HEK293 (cell line): Measurements from ENCODE around the gene LYSMD2.
A peak's percentile ranks its signal among the peaks of the same experiment; 100 is the strongest.

Experiments used
- CTCF ChIA-PET: fragments of 350-600 bp; formaldehyde crosslinking; extraction: SDS; loops from one replicate; lab custom pipeline; 2021; ENCODE audit warnings: antibody characterized with exemption; lab: Yijun Ruan, JAX
- POLR2A ChIA-PET: fragments of 300-600 bp; formaldehyde crosslinking; extraction: SDS; loops from one replicate; lab custom pipeline; 2020; ENCODE audit warnings: antibody characterized with exemption, inconsistent platforms; lab: Yijun Ruan, JAX
- H3K27ac ChIP-seq: fragments of 200-500 bp; sonication (Bioruptor generic); 2 replicates; pipeline ENCODE4 v1.5.1; 2014; ENCODE audit warnings: low read depth, low read length, control low read depth, inconsistent platforms; ENCODE audit errors: extremely low read depth
- H3K36me3 ChIP-seq, 2 experiments: fragments of 200-500 bp in 1 of 2; sonication (Bioruptor generic) in 1 of 2; 1 replicate in 1 of 2; 2 replicates in 1 of 2; pipeline ENCODE4 v1.5.1; 2014 to 2017; ENCODE audit warnings: inconsistent platforms in 2 of 2, low read length in 2 of 2; ENCODE audit not compliant: control insufficient read depth in 2 of 2, insufficient read depth in 1 of 2
- H3K4me1 ChIP-seq: fragments of 200-500 bp; sonication (Bioruptor generic); 2 replicates; pipeline ENCODE4 v1.5.1; 2014; ENCODE audit warnings: mild to moderate bottlenecking, low read length, inconsistent platforms; ENCODE audit not compliant: control insufficient read depth, insufficient read depth
- H3K4me3 ChIP-seq: 2 replicates; pipeline ENCODE4 v1.5.1; 2011; ENCODE audit warnings: low read depth, mild to moderate bottlenecking, control low read depth, low read length, moderate library complexity
- H3K9me3 ChIP-seq: fragments of 200-500 bp; sonication (Bioruptor generic); 2 replicates; pipeline ENCODE4 v1.5.1; 2014; ENCODE audit warnings: low read depth, low read length, inconsistent platforms; ENCODE audit not compliant: control insufficient read depth, insufficient read depth
- OVOL3 ChIP-seq: fragments of 450-650 bp; formaldehyde crosslinking; IDR thresholded peaks from 2 replicates; pipeline ENCODE4 v1.5.1; 2016; ENCODE audit warnings: missing biosample characterization, missing genetic modification characterization
- SETDB1 ChIP-seq: IDR thresholded peaks from one replicate; pipeline ENCODE4 v1.6.1; 2017; ENCODE audit warnings: mild to moderate bottlenecking, low read length, moderate library complexity, mixed read lengths; ENCODE audit not compliant: insufficient read length
- SP2 ChIP-seq: fragments of 450-650 bp; formaldehyde crosslinking; IDR thresholded peaks from 2 replicates; pipeline ENCODE4 v1.5.1; 2016; ENCODE audit warnings: missing biosample characterization, missing genetic modification characterization
- ZFHX2 ChIP-seq: fragments of 450-650 bp; formaldehyde crosslinking; conservative IDR thresholded peaks from 2 replicates; pipeline ENCODE4 v1.5.1; 2016; ENCODE audit warnings: missing biosample characterization, missing genetic modification characterization
- ZNF155 ChIP-seq: fragments of 450-650 bp; formaldehyde crosslinking; IDR thresholded peaks from 2 replicates; pipeline ENCODE4 v1.5.1; 2016; ENCODE audit warnings: missing biosample characterization, missing genetic modification characterization
- ZNF335 ChIP-seq: fragments of 450-650 bp; formaldehyde crosslinking; conservative IDR thresholded peaks from 2 replicates; pipeline ENCODE4 v1.5.1; 2016; ENCODE audit warnings: missing biosample characterization, missing genetic modification characterization
- ZNF558 ChIP-seq: fragments of 450-650 bp; formaldehyde crosslinking; IDR thresholded peaks from 2 replicates; pipeline ENCODE4 v1.5.1; 2016; ENCODE audit warnings: missing biosample characterization, missing genetic modification characterization
- ZNF624 ChIP-seq: fragments of 450-650 bp; formaldehyde crosslinking; IDR thresholded peaks from 2 replicates; pipeline ENCODE4 v1.5.1; 2017; ENCODE audit warnings: missing biosample characterization, missing genetic modification characterization
- TF ChIP-seq, protein P1 (sequence below): fragments of 450-650 bp; formaldehyde crosslinking; IDR thresholded peaks from 2 replicates; pipeline ENCODE4 v1.5.1; 2016; ENCODE audit warnings: missing biosample characterization, missing genetic modification characterization
- TF ChIP-seq, protein P2 (sequence below): fragments of 450-650 bp; formaldehyde crosslinking; IDR thresholded peaks from 2 replicates; pipeline ENCODE4 v1.5.1; 2016; ENCODE audit warnings: missing biosample characterization, missing genetic modification characterization
- TF ChIP-seq, protein P3 (sequence below): fragments of 450-650 bp; IDR thresholded peaks from 2 replicates; pipeline ENCODE4 v1.5.1; 2018; ENCODE audit warnings: missing biosample characterization, mild to moderate bottlenecking, missing genetic modification characterization
- TF ChIP-seq, protein P4 (sequence below): fragments of 450-650 bp; formaldehyde crosslinking; IDR thresholded peaks from 2 replicates; pipeline ENCODE4 v1.5.1; 2017; ENCODE audit warnings: missing biosample characterization, missing genetic modification characterization
- TF ChIP-seq, protein P5 (sequence below): fragments of 450-650 bp; formaldehyde crosslinking; IDR thresholded peaks from 2 replicates; pipeline ENCODE4 v1.5.1; 2016; ENCODE audit warnings: missing biosample characterization, missing genetic modification characterization
- TF ChIP-seq, protein P6 (sequence below): fragments of 450-650 bp; formaldehyde crosslinking; IDR thresholded peaks from 2 replicates; pipeline ENCODE4 v1.5.1; 2016; ENCODE audit warnings: missing biosample characterization, missing genetic modification characterization

Gene LYSMD2

DNA sequence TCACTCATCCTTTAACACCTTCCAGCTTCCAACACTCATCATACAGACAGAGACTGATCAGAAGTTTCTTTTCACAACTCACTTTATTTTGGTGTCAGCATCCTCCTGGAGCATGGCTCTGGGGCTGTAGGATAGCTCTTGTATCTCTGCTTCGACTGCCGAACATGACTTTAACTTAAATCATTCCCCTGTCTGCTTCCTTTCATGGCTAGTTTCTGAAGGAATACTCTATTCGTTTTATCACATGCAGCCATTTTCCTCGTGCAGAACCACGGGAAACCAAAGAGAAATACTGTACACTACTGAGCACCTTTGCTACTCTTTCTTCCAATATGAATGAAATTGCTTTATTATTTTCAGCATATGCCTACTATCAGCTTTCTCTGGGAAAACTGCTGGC is 11.9 kb upstream of the LYSMD2 start:
- 0 out of 2 replicates have a peak, but pooled peaks cover 2% of the 10 kb centered on the region for H3K4me1 ChIP-seq
- TF ChIP-seq SP2 (tag by site-specific recombination) (no peak), ZNF624 (tag by site-specific recombination) (no peak), ZNF335 (tag by site-specific recombination) (no peak)
- TF ChIP-seq, protein P1, sequence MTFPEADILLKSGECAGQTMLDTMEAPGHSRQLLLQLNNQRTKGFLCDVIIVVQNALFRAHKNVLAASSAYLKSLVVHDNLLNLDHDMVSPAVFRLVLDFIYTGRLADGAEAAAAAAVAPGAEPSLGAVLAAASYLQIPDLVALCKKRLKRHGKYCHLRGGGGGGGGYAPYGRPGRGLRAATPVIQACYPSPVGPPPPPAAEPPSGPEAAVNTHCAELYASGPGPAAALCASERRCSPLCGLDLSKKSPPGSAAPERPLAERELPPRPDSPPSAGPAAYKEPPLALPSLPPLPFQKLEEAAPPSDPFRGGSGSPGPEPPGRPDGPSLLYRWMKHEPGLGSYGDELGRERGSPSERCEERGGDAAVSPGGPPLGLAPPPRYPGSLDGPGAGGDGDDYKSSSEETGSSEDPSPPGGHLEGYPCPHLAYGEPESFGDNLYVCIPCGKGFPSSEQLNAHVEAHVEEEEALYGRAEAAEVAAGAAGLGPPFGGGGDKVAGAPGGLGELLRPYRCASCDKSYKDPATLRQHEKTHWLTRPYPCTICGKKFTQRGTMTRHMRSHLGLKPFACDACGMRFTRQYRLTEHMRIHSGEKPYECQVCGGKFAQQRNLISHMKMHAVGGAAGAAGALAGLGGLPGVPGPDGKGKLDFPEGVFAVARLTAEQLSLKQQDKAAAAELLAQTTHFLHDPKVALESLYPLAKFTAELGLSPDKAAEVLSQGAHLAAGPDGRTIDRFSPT (tag by site-specific recombination), result no peak
- TF ChIP-seq, protein P2, sequence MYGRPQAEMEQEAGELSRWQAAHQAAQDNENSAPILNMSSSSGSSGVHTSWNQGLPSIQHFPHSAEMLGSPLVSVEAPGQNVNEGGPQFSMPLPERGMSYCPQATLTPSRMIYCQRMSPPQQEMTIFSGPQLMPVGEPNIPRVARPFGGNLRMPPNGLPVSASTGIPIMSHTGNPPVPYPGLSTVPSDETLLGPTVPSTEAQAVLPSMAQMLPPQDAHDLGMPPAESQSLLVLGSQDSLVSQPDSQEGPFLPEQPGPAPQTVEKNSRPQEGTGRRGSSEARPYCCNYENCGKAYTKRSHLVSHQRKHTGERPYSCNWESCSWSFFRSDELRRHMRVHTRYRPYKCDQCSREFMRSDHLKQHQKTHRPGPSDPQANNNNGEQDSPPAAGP (tag by site-specific recombination), result no peak
- TF ChIP-seq, protein P3, sequence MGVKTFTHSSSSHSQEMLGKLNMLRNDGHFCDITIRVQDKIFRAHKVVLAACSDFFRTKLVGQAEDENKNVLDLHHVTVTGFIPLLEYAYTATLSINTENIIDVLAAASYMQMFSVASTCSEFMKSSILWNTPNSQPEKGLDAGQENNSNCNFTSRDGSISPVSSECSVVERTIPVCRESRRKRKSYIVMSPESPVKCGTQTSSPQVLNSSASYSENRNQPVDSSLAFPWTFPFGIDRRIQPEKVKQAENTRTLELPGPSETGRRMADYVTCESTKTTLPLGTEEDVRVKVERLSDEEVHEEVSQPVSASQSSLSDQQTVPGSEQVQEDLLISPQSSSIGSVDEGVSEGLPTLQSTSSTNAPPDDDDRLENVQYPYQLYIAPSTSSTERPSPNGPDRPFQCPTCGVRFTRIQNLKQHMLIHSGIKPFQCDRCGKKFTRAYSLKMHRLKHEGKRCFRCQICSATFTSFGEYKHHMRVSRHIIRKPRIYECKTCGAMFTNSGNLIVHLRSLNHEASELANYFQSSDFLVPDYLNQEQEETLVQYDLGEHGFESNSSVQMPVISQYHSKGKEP (tag by site-specific recombination), result no peak
- H3K9me3 ChIP-seq, result no peaks in the 10 kb centered on the region
- CTCF ChIA-PET, result interaction anchor here (0.6 to 1.4 kb wide), 2 partner anchors 27 to 56 kb away, joined by 3 read pairs; no protein-coding TSS in a partner anchor
- H3K27ac ChIP-seq, result no peak overlapping the region
- no peak overlapping the region for H3K4me3 ChIP-seq
- POLR2A ChIA-PET, result no interaction called here
- no peaks in the 10 kb centered on the region for H3K36me3 ChIP-seq

DNA sequence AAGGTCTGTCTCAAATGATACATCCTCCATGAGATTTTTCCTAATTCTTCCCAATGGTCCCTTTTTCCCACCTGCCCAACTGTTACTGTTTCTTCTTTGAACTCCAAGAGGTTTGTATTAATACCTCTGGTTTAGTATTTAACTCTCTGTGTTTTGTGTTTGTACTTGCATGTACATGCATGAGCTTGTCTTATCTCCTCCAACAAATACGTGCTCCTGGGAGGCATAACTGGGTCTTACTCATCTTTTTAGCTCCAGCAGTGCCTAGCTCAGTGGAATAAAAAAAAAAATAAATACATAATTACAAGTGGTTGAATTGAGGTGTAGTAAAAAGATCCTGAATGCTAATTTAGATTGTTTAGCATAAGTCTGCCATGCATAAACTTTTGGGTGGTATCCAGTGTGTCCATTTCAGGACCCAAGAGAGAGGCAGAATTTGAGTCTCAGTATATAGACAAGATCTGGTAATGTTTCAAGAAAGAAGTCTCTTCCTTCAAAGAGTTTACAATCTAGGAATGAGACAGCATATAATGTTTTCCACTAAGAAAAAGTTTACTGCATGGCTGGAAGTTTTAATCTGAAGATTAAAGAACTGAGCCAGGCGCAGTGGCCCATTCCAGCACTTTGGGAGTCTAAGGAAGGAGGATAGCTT is 1.7 kb upstream of the LYSMD2 start:
- ChIA-PET CTCF (interaction anchor here (0.6 to 1.6 kb wide), 2 partner anchors 12 to 38 kb away, joined by 3 to 5 read pairs; partner anchors contain the start of gene TMOD2), POLR2A (interaction anchor here (0.7 kb wide), 1 partner anchor 13 kb away, joined by 3 read pairs; no protein-coding TSS in a partner anchor)
- no peak overlapping the region for H3K27ac ChIP-seq

DNA sequence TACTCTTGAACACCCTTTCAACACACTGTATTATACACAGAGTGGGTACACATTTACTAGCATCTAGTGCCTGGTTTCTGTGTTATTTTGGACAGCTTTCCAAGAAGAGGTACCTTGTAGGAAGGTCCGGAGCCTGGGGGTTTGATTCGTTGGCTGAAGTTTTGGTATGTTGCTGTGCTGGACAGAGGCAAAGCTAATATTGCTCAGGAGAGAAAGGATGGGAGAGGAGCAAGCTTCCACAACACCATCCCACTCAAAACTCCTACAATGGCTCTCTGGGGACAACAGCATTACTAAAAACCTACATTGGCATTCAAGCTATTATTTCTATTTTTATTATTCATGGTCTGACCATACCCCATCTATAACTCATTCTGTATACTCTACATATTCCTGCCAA is 1.1 kb upstream of the LYSMD2 start:
- H3K9me3 ChIP-seq, result no peaks in the 10 kb centered on the region
- H3K4me1 ChIP-seq, result no peaks in the 10 kb centered on the region
- H3K36me3 ChIP-seq, result no peaks in the 10 kb centered on the region
- POLR2A ChIA-PET, result interaction anchor here (0.7 kb wide), 1 partner anchor 13 kb away, joined by 3 read pairs; no protein-coding TSS in a partner anchor
- H3K4me3 ChIP-seq, result no peak overlapping the region
- CTCF ChIA-PET, result interaction anchor here (0.6 to 1.6 kb wide), 2 partner anchors 13 to 38 kb away, joined by 3 to 5 read pairs; partner anchors contain the start of gene TMOD2
- no peak overlapping the region for H3K27ac ChIP-seq
- TF ChIP-seq ZNF558 (tag by site-specific recombination) (no peak), ZFHX2 (tag by site-specific recombination) (0 out of 2 replicates have a peak, but pooled peaks have one; percentile 11)
- TF ChIP-seq, protein P4, sequence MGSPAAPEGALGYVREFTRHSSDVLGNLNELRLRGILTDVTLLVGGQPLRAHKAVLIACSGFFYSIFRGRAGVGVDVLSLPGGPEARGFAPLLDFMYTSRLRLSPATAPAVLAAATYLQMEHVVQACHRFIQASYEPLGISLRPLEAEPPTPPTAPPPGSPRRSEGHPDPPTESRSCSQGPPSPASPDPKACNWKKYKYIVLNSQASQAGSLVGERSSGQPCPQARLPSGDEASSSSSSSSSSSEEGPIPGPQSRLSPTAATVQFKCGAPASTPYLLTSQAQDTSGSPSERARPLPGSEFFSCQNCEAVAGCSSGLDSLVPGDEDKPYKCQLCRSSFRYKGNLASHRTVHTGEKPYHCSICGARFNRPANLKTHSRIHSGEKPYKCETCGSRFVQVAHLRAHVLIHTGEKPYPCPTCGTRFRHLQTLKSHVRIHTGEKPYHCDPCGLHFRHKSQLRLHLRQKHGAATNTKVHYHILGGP (tag by site-specific recombination), result no peak
- TF ChIP-seq, protein P5, sequence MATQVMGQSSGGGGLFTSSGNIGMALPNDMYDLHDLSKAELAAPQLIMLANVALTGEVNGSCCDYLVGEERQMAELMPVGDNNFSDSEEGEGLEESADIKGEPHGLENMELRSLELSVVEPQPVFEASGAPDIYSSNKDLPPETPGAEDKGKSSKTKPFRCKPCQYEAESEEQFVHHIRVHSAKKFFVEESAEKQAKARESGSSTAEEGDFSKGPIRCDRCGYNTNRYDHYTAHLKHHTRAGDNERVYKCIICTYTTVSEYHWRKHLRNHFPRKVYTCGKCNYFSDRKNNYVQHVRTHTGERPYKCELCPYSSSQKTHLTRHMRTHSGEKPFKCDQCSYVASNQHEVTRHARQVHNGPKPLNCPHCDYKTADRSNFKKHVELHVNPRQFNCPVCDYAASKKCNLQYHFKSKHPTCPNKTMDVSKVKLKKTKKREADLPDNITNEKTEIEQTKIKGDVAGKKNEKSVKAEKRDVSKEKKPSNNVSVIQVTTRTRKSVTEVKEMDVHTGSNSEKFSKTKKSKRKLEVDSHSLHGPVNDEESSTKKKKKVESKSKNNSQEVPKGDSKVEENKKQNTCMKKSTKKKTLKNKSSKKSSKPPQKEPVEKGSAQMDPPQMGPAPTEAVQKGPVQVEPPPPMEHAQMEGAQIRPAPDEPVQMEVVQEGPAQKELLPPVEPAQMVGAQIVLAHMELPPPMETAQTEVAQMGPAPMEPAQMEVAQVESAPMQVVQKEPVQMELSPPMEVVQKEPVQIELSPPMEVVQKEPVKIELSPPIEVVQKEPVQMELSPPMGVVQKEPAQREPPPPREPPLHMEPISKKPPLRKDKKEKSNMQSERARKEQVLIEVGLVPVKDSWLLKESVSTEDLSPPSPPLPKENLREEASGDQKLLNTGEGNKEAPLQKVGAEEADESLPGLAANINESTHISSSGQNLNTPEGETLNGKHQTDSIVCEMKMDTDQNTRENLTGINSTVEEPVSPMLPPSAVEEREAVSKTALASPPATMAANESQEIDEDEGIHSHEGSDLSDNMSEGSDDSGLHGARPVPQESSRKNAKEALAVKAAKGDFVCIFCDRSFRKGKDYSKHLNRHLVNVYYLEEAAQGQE (tag by site-specific recombination), result peak; percentile 82
- TF ChIP-seq, all 188 proteins: peak for 2

More for the DNA sequence above, 1.7 kb upstream of the LYSMD2 start:
- no peaks in the 10 kb centered on the region for H3K4me1 ChIP-seq
- no peaks in the 10 kb centered on the region for H3K36me3 ChIP-seq
- TF ChIP-seq SETDB1, result no peak
- peak; percentile 30; the same call in 1 of the 2 replicates for TF ChIP-seq ZNF335 (tag by site-specific recombination)
- TF ChIP-seq OVOL3, result no peak
- TF ChIP-seq, protein P6, sequence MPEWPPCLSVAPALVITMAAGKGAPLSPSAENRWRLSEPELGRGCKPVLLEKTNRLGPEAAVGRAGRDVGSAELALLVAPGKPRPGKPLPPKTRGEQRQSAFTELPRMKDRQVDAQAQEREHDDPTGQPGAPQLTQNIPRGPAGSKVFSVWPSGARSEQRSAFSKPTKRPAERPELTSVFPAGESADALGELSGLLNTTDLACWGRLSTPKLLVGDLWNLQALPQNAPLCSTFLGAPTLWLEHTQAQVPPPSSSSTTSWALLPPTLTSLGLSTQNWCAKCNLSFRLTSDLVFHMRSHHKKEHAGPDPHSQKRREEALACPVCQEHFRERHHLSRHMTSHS (tag by site-specific recombination), result no peak
- no peak for TF ChIP-seq ZNF155
- no peaks in the 10 kb centered on the region for H3K9me3 ChIP-seq
- no peak overlapping the region for H3K4me3 ChIP-seq
